UCSD-AML1 (cell line): ENCODE results near the gene TEN1.

Source experiments
- DNase-seq: peaks from one replicate; lab custom pipeline; 2025; ENCODE audit not compliant: unreplicated experiment; lab: John Stamatoyannopoulos, UW

TEN1 gene

GRCh38 chr17:75976175-75976848 lies 2.7 kb upstream of the TEN1 start:
- DNase-seq = no peak

DNA sequence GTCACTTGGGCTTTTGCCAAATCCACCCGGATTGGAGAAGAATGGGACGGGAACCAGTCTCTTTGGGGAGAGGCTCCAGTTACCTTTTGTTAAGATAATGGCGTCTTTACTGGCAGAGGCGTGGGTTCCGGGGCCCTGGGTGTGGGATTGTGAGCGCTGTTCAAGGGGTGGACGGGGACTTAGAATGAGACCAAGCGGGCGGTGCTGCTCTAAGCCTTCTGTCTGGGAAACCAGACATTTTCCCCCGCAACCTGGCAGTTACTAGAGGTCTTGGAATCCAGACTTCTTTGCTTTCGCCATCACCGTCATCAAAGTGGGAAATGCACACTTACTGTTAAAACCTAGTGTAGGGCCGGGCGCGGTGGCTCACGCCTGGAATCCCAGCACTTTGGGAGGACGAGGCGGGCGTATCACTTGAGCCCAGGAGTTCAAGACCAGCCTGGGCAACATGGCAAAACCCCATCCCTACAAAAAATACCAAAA lies 706 bp downstream of the TEN1 start:
- DNase-seq = no peak

- no peak for DNase-seq
Measured at GRCh38 chr17:75980188-75981018, 1.4 kb downstream of the TEN1 start.

DNA sequence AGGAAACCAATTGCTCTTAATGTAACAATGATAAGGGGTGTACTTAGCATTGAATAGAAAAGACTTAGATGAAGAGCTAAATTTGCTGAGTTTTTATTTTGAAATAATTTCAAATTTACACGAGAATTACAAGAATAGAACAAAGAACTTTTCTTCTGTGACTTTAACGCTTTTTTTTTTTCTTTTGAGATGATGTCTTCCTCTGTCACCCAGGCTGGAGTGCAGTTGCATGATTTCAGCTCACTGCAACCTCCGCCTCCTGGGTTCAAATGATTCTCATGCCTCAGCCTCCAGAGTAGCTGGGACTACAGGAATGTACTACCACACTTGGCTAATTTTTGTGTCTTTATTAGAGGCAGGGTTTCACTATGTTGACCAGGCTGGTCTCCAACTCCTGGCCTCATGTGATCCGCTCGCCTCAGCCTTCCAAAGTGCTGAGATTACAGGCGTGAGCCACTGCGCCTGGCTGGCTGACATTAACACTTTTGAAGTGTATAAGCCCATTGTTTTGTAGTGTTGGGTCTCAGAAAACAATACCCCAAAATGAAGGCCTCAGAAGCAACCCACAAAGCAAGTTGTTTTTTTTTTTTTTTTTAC lies 2.1 kb downstream of the TEN1 start:
- DNase-seq = no peak

- DNase-seq = no peak
Measured at GRCh38 chr17:75983501-75984181, 4.6 kb downstream of the TEN1 start.

GRCh38 chr17:75985986-75986385 lies 6.9 kb downstream of the TEN1 start:
- no peak for DNase-seq

- DNase-seq = no peak
Measured at GRCh38 chr17:75987041-75987440, 8.0 kb downstream of the TEN1 start.

- DNase-seq = no peak
Measured at GRCh38 chr17:75991396-75991795, 12.4 kb downstream of the TEN1 start.

DNA sequence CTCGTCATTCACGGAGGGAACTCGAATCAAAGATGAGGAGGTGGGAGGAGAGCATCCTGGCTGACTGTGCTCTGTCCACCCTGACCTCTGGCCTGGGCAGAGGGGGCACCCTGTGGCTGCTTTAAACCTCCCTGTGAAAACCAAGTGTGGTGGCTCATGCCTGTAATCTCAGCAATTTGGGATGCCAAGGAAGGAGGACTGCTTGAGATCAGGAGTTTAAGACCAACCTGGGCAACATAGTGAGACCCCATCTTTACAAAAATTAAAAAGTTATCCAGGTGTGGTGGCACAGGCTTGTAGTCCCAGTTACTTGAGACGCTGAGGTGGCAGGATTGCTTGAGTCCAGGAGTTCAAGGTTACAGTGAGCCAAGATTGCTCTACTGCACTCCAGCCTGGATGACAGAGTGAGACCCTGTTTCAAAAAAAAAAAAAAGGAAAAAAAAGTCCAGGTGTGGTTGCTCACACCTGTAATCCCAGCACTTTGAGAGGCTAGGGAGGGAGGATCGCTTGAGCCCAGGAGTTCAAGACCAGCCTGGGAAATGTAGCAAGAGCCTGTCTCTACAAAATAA lies 15.8 kb downstream of the TEN1 start:
- no peak for DNase-seq

DNA sequence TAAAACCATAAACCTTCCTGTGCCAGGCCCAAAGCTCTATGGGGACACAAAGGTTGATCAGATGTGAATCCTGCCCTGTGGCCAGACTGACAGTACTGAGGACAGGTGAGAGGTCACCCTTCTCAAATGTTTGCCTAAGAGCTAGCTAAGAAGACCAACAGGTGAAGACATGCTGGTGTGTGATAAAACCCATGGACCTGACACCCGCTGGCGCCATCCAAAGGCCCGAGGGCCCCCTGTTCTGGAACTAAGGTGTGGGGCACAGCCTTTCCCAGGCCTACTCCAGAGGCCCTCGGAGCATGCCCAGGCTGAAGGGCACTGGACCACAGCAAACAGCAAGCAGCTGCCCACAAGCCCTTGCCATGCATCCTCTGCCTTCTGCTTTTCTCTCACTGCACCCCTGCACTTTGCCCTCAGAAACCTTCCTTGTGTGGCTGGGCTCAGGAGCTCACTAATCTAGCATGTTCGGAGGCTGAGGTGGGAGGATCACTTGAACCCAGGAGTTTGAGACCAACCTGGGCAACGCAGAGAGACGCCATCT lies 16.4 kb downstream of the TEN1 start:
- no peak for DNase-seq

DNA sequence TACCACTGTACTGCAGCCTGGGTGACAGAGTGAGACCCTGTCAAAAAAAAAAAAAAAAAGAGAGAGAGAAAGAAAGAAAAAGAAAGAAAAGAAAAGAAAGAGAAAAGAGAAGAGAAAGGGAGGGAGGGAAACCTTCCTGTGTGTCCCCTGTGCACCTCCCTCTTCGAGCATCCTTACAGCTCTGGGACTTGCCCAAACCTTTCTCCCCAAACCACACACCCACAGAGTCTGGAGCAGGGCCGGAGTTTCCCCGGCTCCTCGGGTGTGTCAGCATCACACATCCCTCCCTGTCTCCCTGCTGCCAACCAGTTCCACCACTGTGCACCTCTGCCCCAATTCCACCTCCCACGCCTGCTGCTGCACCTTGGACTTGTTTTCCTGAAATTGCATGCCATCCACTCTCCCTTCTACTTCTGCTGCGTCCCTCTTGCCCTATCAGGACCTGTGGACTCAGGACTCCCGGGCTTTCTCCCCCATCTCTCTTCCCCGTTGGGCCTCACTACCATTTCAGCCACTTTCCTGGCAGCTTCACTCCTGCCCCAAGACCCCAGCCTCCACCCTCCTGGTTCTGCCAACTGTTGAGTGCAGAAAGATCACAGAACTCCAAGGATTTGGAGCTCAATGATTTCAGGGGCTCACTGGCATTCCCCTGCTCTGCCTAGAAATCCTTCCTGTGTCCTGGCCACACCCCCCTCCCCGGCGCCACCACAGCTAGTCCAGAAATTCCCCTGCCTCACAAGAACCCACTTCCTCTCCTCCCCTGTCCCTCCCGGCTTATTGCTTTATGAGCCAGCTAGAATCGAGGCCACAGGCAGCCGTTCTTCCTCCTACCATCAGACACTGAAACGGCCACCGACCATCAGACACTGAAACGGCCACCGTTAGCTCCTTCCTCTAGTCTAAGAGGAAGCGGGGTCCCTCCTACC lies 17.9 kb downstream of the TEN1 start:
- peak; percentile 84 for DNase-seq

- no peak for DNase-seq
Measured at GRCh38 chr17:75998327-75998795, 19.3 kb downstream of the TEN1 start.

- DNase-seq = peak; percentile 78
Measured at GRCh38 chr17:76000016-76000754, 21.1 kb downstream of the TEN1 start.

- DNase-seq = no peak
Measured at GRCh38 chr17:76000755-76001521, 21.9 kb downstream of the TEN1 start, which contains the start of gene CDK3. Gene CDK3 (plus strand): TSS chr17:76000855. CDS start chr17:76001426, 571 bp downstream.

DNA sequence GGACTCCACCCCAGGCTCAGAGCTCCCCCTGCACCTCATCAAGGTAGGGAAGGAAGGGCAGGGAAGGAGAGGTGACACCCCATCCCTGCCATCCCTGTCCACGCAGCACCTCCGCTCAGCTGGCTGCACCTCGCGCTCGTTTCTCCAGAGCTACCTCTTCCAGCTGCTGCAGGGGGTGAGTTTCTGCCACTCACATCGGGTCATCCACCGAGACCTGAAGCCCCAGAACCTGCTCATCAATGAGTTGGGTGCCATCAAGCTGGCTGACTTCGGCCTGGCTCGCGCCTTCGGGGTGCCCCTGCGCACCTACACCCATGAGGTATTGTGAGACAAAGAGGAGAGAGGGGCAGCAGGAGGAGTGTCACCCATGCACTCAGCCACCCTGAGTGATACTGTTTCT lies 23.1 kb downstream of the TEN1 start:
- no peak for DNase-seq

- DNase-seq = no peak
Measured at GRCh38 chr17:76003915-76004314, 24.9 kb downstream of the TEN1 start.

- DNase-seq = no peak
Measured at GRCh38 chr17:76004750-76005262, 25.8 kb downstream of the TEN1 start.
